ENCODE measurements around the gene PHTF1.

The PHTF1 gene

DNA sequence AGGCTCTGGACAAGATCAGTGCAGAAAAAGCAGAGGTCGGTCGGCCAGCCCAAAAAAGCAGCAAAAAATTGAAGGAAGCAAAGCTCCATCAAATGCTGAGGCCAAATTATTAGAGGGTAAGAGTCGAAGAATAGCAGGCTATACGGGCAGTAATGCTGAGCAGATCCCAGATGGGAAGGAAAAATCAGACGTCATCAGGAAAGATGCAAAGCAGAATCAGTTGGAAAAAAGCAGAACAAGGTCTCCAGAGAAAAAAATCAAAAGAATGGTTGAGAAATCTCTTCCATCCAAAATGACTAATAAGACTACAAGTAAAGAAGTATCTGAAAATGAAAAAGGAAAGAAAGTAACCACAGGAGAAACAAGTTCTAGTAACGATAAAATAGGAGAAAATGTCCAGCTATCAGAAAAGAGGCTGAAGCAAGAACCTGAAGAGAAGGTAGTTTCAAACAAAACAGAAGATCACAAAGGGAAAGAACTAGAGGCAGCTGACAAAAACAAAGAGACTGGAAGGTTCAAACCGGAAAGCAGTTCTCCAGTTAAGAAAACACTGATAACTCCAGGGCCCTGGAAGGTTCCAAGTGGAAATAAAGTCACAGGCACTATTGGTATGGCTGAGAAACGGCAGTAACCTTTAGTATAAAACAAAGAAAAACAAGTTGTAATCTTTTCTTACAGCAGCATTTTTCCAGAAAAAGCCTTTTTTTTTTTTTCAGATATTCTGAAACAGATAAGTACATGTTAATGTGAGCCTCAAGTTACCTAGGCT is 75.7 kb downstream of the PHTF1 start:
- TF ChIP-seq, protein P1, sequence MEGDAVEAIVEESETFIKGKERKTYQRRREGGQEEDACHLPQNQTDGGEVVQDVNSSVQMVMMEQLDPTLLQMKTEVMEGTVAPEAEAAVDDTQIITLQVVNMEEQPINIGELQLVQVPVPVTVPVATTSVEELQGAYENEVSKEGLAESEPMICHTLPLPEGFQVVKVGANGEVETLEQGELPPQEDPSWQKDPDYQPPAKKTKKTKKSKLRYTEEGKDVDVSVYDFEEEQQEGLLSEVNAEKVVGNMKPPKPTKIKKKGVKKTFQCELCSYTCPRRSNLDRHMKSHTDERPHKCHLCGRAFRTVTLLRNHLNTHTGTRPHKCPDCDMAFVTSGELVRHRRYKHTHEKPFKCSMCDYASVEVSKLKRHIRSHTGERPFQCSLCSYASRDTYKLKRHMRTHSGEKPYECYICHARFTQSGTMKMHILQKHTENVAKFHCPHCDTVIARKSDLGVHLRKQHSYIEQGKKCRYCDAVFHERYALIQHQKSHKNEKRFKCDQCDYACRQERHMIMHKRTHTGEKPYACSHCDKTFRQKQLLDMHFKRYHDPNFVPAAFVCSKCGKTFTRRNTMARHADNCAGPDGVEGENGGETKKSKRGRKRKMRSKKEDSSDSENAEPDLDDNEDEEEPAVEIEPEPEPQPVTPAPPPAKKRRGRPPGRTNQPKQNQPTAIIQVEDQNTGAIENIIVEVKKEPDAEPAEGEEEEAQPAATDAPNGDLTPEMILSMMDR (IDR thresholded peaks at IDR 0.05; ENCODE audit: unreplicated experiment in 3 of 3), result no peak
- Mint-ChIP-seq H3K4me1 (peaks cover 14% of the 10 kb centered on the region), H3K4me3 (no peak overlapping the region), H3K27ac (peak overlapping the region in 2 of 3 experiments; percentile 72 to 79), H3K36me3 (ENCODE audit: low read depth) (peaks cover 22% of the 10 kb centered on the region), H3K27me3 (ENCODE audit: low read depth) (no peaks in the 10 kb centered on the region), H3K9me3 (no peaks in the 10 kb centered on the region)

DNA sequence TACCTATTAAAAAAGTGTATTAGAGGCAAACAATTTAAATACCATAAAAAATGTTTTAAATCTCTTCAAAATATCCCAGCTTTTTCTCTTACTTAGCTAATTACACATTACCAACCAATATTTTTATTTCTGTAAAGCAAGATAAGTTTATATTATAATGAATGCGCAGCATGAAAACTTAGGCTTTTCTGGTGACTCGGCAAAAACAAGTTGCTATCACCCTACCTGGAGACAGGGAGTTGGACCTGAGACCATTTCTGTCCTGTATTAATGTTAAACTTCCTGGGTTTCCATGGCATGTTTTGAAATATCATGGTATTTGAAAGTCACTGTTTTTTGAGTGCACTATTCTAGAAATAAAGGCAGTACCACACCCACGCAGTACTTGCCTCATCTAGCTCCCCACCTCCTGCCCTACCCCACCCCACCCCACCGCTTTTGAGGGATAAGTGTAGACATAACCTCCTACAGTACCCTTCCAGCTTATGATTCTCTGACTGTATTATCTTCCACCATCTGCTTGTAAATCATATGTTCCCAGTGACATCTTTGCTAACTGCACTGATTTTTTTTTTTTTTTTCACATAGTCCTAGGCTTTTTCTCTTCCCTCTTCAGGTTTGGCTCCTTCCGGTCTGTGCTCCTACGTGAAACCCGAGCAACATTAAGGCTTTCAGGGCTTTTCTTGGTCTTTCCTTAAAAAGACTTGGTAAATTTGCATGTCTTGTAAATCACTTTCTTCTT is 77.5 kb downstream of the PHTF1 start:
- TF ChIP-seq, protein P1 (IDR thresholded peaks at IDR 0.05; ENCODE audit: unreplicated experiment in 3 of 3), result no peak
- Mint-ChIP-seq H3K36me3 (ENCODE audit: low read depth) (peaks cover 23% of the 10 kb centered on the region), H3K27ac (no peak overlapping the region), H3K4me1 (peaks cover 28% of the 10 kb centered on the region), H3K27me3 (ENCODE audit: low read depth) (no peaks in the 10 kb centered on the region), H3K9me3 (no peaks in the 10 kb centered on the region), H3K4me3 (no peak overlapping the region)

DNA sequence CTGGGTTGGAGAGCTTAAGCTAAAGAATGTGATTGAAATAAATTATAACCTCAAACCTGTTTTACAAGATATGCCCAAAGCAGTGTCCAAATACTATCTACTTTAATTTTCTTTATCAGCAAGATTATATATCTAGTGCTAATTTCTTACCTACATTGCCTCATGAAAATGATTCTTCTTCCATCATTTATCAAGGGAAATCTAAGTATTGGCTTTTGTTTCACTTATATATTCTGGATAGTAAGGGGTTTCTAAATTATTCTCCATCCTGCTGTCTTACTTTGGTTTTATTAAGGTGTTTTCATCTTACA is 81.2 kb downstream of the PHTF1 start:
- TF ChIP-seq, protein P1 (IDR thresholded peaks at IDR 0.05; ENCODE audit: unreplicated experiment in 3 of 3), result peak in 1 of 3 experiments; percentile 7
- no peaks in the 10 kb centered on the region for H3K27me3 Mint-ChIP-seq (ENCODE audit: low read depth)
- H3K4me1 Mint-ChIP-seq, result peaks cover 20% of the 10 kb centered on the region

DNA sequence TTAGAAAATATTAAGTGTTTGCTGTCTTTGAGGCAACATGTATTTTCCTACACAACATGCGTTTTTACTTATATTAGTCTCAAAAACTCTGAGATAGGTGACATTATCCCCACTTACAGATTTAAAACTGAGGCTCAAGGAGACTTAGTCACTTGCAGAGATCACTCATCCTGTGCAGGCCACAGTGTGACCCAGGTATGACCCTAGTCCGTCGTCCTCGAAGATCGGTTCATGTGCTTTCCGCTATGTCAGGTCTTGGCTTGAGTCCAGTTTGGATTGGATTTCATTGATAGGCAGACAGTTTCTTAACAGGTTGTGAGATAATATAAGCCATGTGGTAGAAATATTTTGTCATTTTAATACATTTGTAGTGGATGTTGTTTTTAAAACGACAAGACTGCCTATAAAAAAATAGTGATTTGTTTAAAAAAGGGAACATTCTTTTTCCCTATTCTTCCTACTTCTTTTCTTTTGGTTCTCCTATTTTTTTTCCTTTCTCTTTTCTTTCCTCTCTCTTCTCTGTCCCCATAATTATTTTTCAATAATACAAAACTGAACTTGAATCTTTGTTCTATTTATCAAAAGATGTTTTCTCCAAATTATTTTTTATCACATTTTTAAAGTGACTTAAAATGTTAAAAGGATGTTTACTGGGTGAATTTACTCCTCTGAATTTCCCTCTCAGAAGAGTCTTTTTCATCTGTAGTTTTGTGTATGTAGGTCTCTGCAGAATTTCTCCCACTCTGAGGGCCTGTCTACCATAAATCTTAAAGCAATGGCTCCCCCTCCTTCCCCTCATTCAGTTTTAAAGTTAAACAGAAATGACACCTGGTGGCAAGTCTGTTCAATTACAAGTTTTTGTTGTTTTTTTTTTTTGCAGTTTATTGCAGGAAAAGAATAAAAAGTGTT is 81.8 kb downstream of the PHTF1 start:
- Mint-ChIP-seq H3K4me3 (peak overlapping the region in 1 of 3 experiments; percentile 20), H3K36me3 (ENCODE audit: low read depth) (peaks cover 6% of the 10 kb centered on the region), H3K9me3 (no peaks in the 10 kb centered on the region), H3K4me1 (peaks cover 16% of the 10 kb centered on the region), H3K27ac (peak overlapping the region; percentile 36 to 90 (median 69)), H3K27me3 (ENCODE audit: low read depth) (no peaks in the 10 kb centered on the region)
- TF ChIP-seq, protein P1 (IDR thresholded peaks at IDR 0.05; ENCODE audit: unreplicated experiment in 3 of 3), result peak; percentile 61 to 71 (median 66)

More for the DNA sequence above, 81.2 kb downstream of the PHTF1 start:
- Mint-ChIP-seq H3K27ac (peak overlapping the region in 2 of 3 experiments; percentile 69 to 90), H3K36me3 (ENCODE audit: low read depth) (peaks cover 10% of the 10 kb centered on the region), H3K4me3 (no peak overlapping the region), H3K9me3 (no peaks in the 10 kb centered on the region)

DNA sequence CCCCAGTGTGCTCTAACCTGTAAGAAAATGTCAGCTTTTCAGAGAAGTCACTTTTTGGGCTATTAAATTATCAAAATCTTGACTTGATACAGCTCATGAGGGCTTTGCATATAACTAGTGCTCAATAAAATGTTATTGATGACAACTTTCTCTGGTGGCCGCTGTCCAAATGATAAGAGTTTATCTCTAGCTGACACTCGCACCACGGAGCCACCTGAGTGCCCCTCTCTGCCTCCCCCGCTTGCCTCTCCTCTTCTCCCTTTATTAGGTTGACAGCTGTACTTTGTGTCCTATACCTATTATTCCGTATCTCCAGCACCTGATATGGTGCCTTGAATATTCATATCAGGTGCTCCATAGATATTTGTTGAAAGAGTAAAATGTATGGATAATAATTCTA is 82.8 kb downstream of the PHTF1 start:
- Mint-ChIP-seq H3K4me3 (no peak overlapping the region), H3K36me3 (ENCODE audit: low read depth) (peaks cover 9% of the 10 kb centered on the region), H3K27me3 (ENCODE audit: low read depth) (no peaks in the 10 kb centered on the region), H3K9me3 (no peaks in the 10 kb centered on the region), H3K27ac (peak overlapping the region in 1 of 3 experiments; percentile 90), H3K4me1 (peaks cover 16% of the 10 kb centered on the region)
- TF ChIP-seq, protein P1 (IDR thresholded peaks at IDR 0.05; ENCODE audit: unreplicated experiment in 3 of 3), result no peak

All from nephron (organoid).